ENCODE results near the gene TCHHL1. TPM values are rescaled to one million over a fixed set of nuclear protein-coding genes. Genes with fewer than 3 reads are reported as not detected.
"Not testable (repeated sequence)": the region's sequence is repeated elsewhere in the genome, so short reads cannot be mapped to it uniquely, and the experiment has no call there.

Gene TCHHL1
- total RNA-seq, 1 donor from 2014 or later: not detected

GRCh38 chr1:152086760-152087159, 2.1 kb downstream of the TCHHL1 start:
- no peak for DNase-seq (ENCODE audit: low read depth)
- no peak for TF ChIP-seq CTCF (conservative IDR thresholded peaks at IDR 0.05; ENCODE audit: low read depth, low read length)
- H3K4me3 ChIP-seq (ENCODE audit: low read depth, low read length): no peak overlapping the region

GRCh38 chr1:152084853-152085252, 4.0 kb downstream of the TCHHL1 start:
- no peak overlapping the region for H3K4me3 ChIP-seq (ENCODE audit: low read depth, low read length)
- no peak for DNase-seq (ENCODE audit: low read depth)
- no peak for TF ChIP-seq CTCF (conservative IDR thresholded peaks at IDR 0.05; ENCODE audit: low read depth, low read length)

GRCh38 chr1:152081026-152081425, 7.8 kb downstream of the TCHHL1 start:
- H3K4me3 ChIP-seq (ENCODE audit: low read depth, low read length); DNase-seq (ENCODE audit: low read depth): not testable (repeated sequence)

- not testable (repeated sequence) for H3K4me3 ChIP-seq (ENCODE audit: low read depth, low read length); DNase-seq (ENCODE audit: low read depth)
These were observed 8.4 kb downstream of the TCHHL1 start for GRCh38 chr1:152080494-152080893.

- no peak overlapping the region for H3K4me3 ChIP-seq (ENCODE audit: low read depth, low read length)
- no peak for TF ChIP-seq CTCF (conservative IDR thresholded peaks at IDR 0.05; ENCODE audit: low read depth, low read length)
- DNase-seq (ENCODE audit: low read depth): no peak
These were observed 9.9 kb downstream of the TCHHL1 start for GRCh38 chr1:152078831-152079441.

- no peak for DNase-seq (ENCODE audit: low read depth)
- no peak for TF ChIP-seq CTCF (conservative IDR thresholded peaks at IDR 0.05; ENCODE audit: low read depth, low read length)
- no peak overlapping the region for H3K4me3 ChIP-seq (ENCODE audit: low read depth, low read length)
These were observed 16.6 kb downstream of the TCHHL1 start for GRCh38 chr1:152072311-152072710.

GRCh38 chr1:152071123-152071522, 17.7 kb downstream of the TCHHL1 start:
- no peak for TF ChIP-seq CTCF (conservative IDR thresholded peaks at IDR 0.05; ENCODE audit: low read depth, low read length)
- no peak for DNase-seq (ENCODE audit: low read depth)
- H3K4me3 ChIP-seq (ENCODE audit: low read depth, low read length): no peak overlapping the region

GRCh38 chr1:152067929-152068328, 20.9 kb downstream of the TCHHL1 start:
- TF ChIP-seq CTCF (conservative IDR thresholded peaks at IDR 0.05; ENCODE audit: low read depth, low read length): no peak
- no peak for DNase-seq (ENCODE audit: low read depth)
- no peak overlapping the region for H3K4me3 ChIP-seq (ENCODE audit: low read depth, low read length)
